NCI-H510A treated with DMSO at 0.1 percent for 48 hours (cell line): Measurements from ENCODE around the gene LARGE1.

Source experiments
- DNase-seq: peaks from one replicate; lab custom pipeline; 2025; lab: John Stamatoyannopoulos, UW

LARGE1 gene

GRCh38 chr22:33656808-33657628 is 263.3 kb downstream of the LARGE1 start:
- DNase-seq = peak; percentile 20

- peak; percentile 53 for DNase-seq
Observed at GRCh38 chr22:33654173-33654895, 265.9 kb downstream of the LARGE1 start.

- DNase-seq = no peak
Observed at GRCh38 chr22:33653532-33654063, 266.7 kb downstream of the LARGE1 start.

- no peak for DNase-seq
Observed at GRCh38 chr22:33652615-33653014, 267.7 kb downstream of the LARGE1 start.

- no peak for DNase-seq
Observed at GRCh38 chr22:33650244-33650643, 270.0 kb downstream of the LARGE1 start.

GRCh38 chr22:33648478-33648877 is 271.8 kb downstream of the LARGE1 start:
- DNase-seq = no peak

- no peak for DNase-seq
Observed at GRCh38 chr22:33640900-33641299, 279.4 kb downstream of the LARGE1 start.

- DNase-seq = no peak
Observed at GRCh38 chr22:33639588-33640254, 280.6 kb downstream of the LARGE1 start.

- DNase-seq = no peak
Observed at GRCh38 chr22:33635766-33636165, 284.5 kb downstream of the LARGE1 start.

GRCh38 chr22:33631777-33632176 is 288.5 kb downstream of the LARGE1 start:
- no peak for DNase-seq

- no peak for DNase-seq
Observed at GRCh38 chr22:33625959-33626358, 294.3 kb downstream of the LARGE1 start.

GRCh38 chr22:33620085-33620484 is 300.2 kb downstream of the LARGE1 start:
- DNase-seq = no peak

GRCh38 chr22:33606504-33606903 is 313.8 kb downstream of the LARGE1 start:
- no peak for DNase-seq

- no peak for DNase-seq
Observed at GRCh38 chr22:33605666-33606065, 314.6 kb downstream of the LARGE1 start.

- DNase-seq = no peak
Observed at GRCh38 chr22:33605221-33605620, 315.1 kb downstream of the LARGE1 start.

- DNase-seq = no peak
Observed at GRCh38 chr22:33601062-33601461, 319.2 kb downstream of the LARGE1 start.

GRCh38 chr22:33600595-33600994 is 319.7 kb downstream of the LARGE1 start:
- DNase-seq = no peak

GRCh38 chr22:33600113-33600512 is 320.2 kb downstream of the LARGE1 start:
- no peak for DNase-seq

GRCh38 chr22:33599596-33599995 is 320.7 kb downstream of the LARGE1 start:
- no peak for DNase-seq

GRCh38 chr22:33598821-33599220 is 321.5 kb downstream of the LARGE1 start:
- no peak for DNase-seq

GRCh38 chr22:33597274-33597985 is 322.8 kb downstream of the LARGE1 start:
- DNase-seq = no peak

- DNase-seq = no peak
Observed at GRCh38 chr22:33593818-33594217, 326.5 kb downstream of the LARGE1 start.
